A673 (cell line): ENCODE measurements around the gene AUP1. TPM values are rescaled to one million over a fixed set of nuclear protein-coding genes. Genes with fewer than 3 reads are reported as not detected.
A peak's percentile ranks its signal among the peaks of the same experiment; 100 is the strongest.

Experiments
- BruUV-seq: library from RNA; stranded (reverse); fragments of 400-500 nt; replicated peaks from 2 replicates; lab custom pipeline; 2021; lab: Mats Ljungman, UMichigan
- CTCF ChIA-PET: fragments of 300-600 bp; sonication (Branson Sonifier 250); formaldehyde crosslinking; loops from one replicate; lab custom pipeline; 2022; ENCODE audit warnings: antibody characterized with exemption; lab: Charles Lee
- POLR2A ChIA-PET: fragments of 300-600 bp; sonication (Branson Sonifier 250); formaldehyde crosslinking; loops from one replicate; lab custom pipeline; 2022; ENCODE audit warnings: antibody characterized with exemption; ENCODE audit not compliant: low non-redundant PET; lab: Charles Lee
- DNase-seq: peaks from one replicate; pipeline ENCODE4 v3.0.0-alpha.2; 2015; ENCODE audit warnings: low spot score
- H3K27ac ChIP-seq: fragments of 200-600 bp; sonication (generic); 2 replicates; pipeline ENCODE4 v1.5.1; 2016; ENCODE audit warnings: mixed run types, low read depth, mild to moderate bottlenecking, mixed read lengths, antibody characterized with exemption, low read length; ENCODE audit not compliant: poor library complexity, severe bottlenecking
- H3K27me3 ChIP-seq: fragments of 200-600 bp; sonication (generic); replicated peaks from 2 replicates; pipeline ENCODE4 v1.6.1; 2017; ENCODE audit warnings: mixed run types, low read depth, mild to moderate bottlenecking, mixed read lengths, antibody characterized with exemption, low read length; ENCODE audit not compliant: insufficient read depth, poor library complexity
- H3K36me3 ChIP-seq: fragments of 200-600 bp; sonication (generic); 2 replicates; pipeline ENCODE4 v1.6.1; 2016; ENCODE audit warnings: mixed run types, mild to moderate bottlenecking, mixed read lengths, antibody characterized with exemption, low read length; ENCODE audit not compliant: insufficient read depth, poor library complexity, severe bottlenecking
- H3K4me1 ChIP-seq: fragments of 200-600 bp; sonication (generic); 2 replicates; pipeline ENCODE4 v1.6.1; 2017; ENCODE audit warnings: mixed run types, mild to moderate bottlenecking, mixed read lengths, antibody characterized with exemption, low read length; ENCODE audit not compliant: insufficient read depth, poor library complexity, severe bottlenecking
- H3K4me3 ChIP-seq: fragments of 200-600 bp; sonication (generic); 2 replicates; pipeline ENCODE4 v1.5.1; 2016; ENCODE audit warnings: low read depth, mixed run types, mild to moderate bottlenecking, mixed read lengths, low read length; ENCODE audit not compliant: poor library complexity, severe bottlenecking
- H3K9me3 ChIP-seq: fragments of 200-600 bp; sonication (generic); 2 replicates; pipeline ENCODE4 v1.6.1; 2016; ENCODE audit warnings: mixed run types, low read depth, mild to moderate bottlenecking, mixed read lengths, antibody characterized with exemption, low read length; ENCODE audit not compliant: poor library complexity, severe bottlenecking
- CTCF ChIP-seq: fragments of 300-800, 200-600 bp; sonication (generic); conservative IDR thresholded peaks from 2 replicates; pipeline ENCODE4 v1.5.1; 2017; ENCODE audit warnings: low read depth, mild to moderate bottlenecking, antibody characterized with exemption, low read length, moderate library complexity, mixed read lengths
- EZH2 ChIP-seq: fragments of 200-600 bp; sonication (generic); IDR thresholded peaks from 2 replicates; pipeline ENCODE4 v1.6.1; 2017; ENCODE audit warnings: borderline replicate concordance, low read depth, mild to moderate bottlenecking, mixed read lengths, antibody characterized with exemption, low read length; ENCODE audit not compliant: poor library complexity, severe bottlenecking
- intact Hi-C: fragments of 100-400 bp; cut with micrococcal nuclease; formaldehyde crosslinking; loops from one replicate; pipeline ENCODE4 v1.10.0; 2022; ENCODE audit not compliant: unreplicated experiment
- total RNA-seq: library from RNA; stranded (reverse); gene quantifications from 2 replicates; pipeline ENCODE4 v1.2.3, GENCODE V29; 2021

AUP1 gene
- total RNA-seq, 1 experiment from 2014 or later = 126 TPM

- intact Hi-C loops = no loop called here
- ChIA-PET CTCF (no interaction called here), POLR2A (interaction anchor here (0.5 kb wide), 1 partner anchor 109 kb away, joined by 3 read pairs; no protein-coding TSS in a partner anchor)
- peaks cover 6% of the 10 kb centered on the region for H3K4me1 ChIP-seq
- H3K27ac ChIP-seq = no peak overlapping the region
- no peak for DNase-seq
- peaks cover 9% of the 10 kb centered on the region for H3K36me3 ChIP-seq
- H3K9me3 ChIP-seq = no peaks in the 10 kb centered on the region
- no TSS peak for BruUV-seq
- peaks cover 31% of the 10 kb centered on the region for H3K27me3 ChIP-seq
- H3K4me3 ChIP-seq = no peak overlapping the region
- TF ChIP-seq EZH2 = no peak
- TF ChIP-seq CTCF = no peak
Observed at GRCh38 chr2:74500578-74500946, 28.9 kb downstream of the AUP1 start.

GRCh38 chr2:74499940-74500577, 29.4 kb downstream of the AUP1 start:
- intact Hi-C loops = no loop called here
- Histone ChIP-seq H3K27me3 (peaks cover 31% of the 10 kb centered on the region), H3K36me3 (peaks cover 4% of the 10 kb centered on the region), H3K4me1 (peaks cover 5% of the 10 kb centered on the region), H3K27ac (no peak overlapping the region), H3K4me3 (no peak overlapping the region), H3K9me3 (no peaks in the 10 kb centered on the region)
- no TSS peak for BruUV-seq
- DNase-seq = no peak
- ChIA-PET POLR2A (interaction anchor here (0.5 kb wide), 1 partner anchor 109 kb away, joined by 3 read pairs; no protein-coding TSS in a partner anchor), CTCF (no interaction called here)
- TF ChIP-seq CTCF (no peak), EZH2 (no peak)

- intact Hi-C loops = no loop called here
- DNase-seq = no peak
- Histone ChIP-seq H3K4me3 (peak within 1 kb of the TSS; percentile 41), H3K27me3 (peaks cover 31% of the 10 kb centered on the region), H3K4me1 (peaks cover 5% of the 10 kb centered on the region), H3K27ac (no peak within 1 kb of the TSS), H3K36me3 (no peaks in the 10 kb centered on the region), H3K9me3 (no peaks in the 10 kb centered on the region)
- CTCF ChIA-PET = no interaction called here
- BruUV-seq = no TSS peak
- POLR2A ChIA-PET = no interaction called here
- TF ChIP-seq CTCF (no peak), EZH2 (peak; percentile 43)
Observed at GRCh38 chr2:74499267-74499939, 30.1 kb downstream of the AUP1 start, which contains the start of gene LBX2. TSS of gene LBX2 (minus strand) at chr2:74499603. CDS start at chr2:74499537, 66 bp downstream.
